ENCODE results near the gene ISG15. TPM values are rescaled to one million over a fixed set of nuclear protein-coding genes. Genes with fewer than 3 reads are reported as not detected.
"Not testable (repeated sequence)": the region's sequence is repeated elsewhere in the genome, so short reads cannot be mapped to it uniquely, and the experiment has no call there.

ISG15 gene
- total RNA-seq, 2 donors from 2014 or later = 46.6 to 48.4 TPM

GRCh38 chr1:1011396-1011949 lies 1.8 kb upstream of the ISG15 start:
- H3K27ac Mint-ChIP-seq = no peak overlapping the region
- Histone ChIP-seq H3K4me3 (ENCODE audit: low read length) (no peak overlapping the region), H3K9ac (ENCODE audit: extremely low read depth, low read length, poor library complexity, severe bottlenecking) (no peak overlapping the region), H3K4me1 (ENCODE audit: control insufficient read depth, insufficient read depth, low read length) (peaks cover 1% of the 10 kb centered on the region), H3K36me3 (ENCODE audit: control insufficient read depth, insufficient read depth, low read length) (no peaks in the 10 kb centered on the region), H3K9me3 (ENCODE audit: control insufficient read depth, low read length) (no peaks in the 10 kb centered on the region), H3K27ac (ENCODE audit: low read depth, low read length) (no peak overlapping the region), H3K27me3 (ENCODE audit: control insufficient read depth, insufficient read depth, low read length, poor library complexity, severe bottlenecking) (no peaks in the 10 kb centered on the region)
- peaks cover 29% of the 10 kb centered on the region for H3K27me3 Mint-ChIP-seq (ENCODE audit: insufficient read depth)
- no peaks in the 10 kb centered on the region for H3K9me3 Mint-ChIP-seq
- no peaks in the 10 kb centered on the region for H3K36me3 Mint-ChIP-seq (ENCODE audit: low read depth)
- peaks cover 17% of the 10 kb centered on the region for H3K4me1 Mint-ChIP-seq
- DNase-seq = peak; percentile 25
- no peak for TF ChIP-seq CTCF (conservative IDR thresholded peaks at IDR 0.05)
- no peak overlapping the region for H3K4me3 Mint-ChIP-seq
- 85 to 89% methylated on average over 13 to 14 of the region's 14 CpGs for WGBS, 2 experiments (ENCODE audit: insufficient coverage in 1 of 2, insufficient read length in 1 of 2)

- not testable (repeated sequence) for H3K27me3 ChIP-seq (ENCODE audit: control insufficient read depth, insufficient read depth, low read length, poor library complexity, severe bottlenecking); H3K36me3 ChIP-seq (ENCODE audit: control insufficient read depth, insufficient read depth, low read length); H3K27ac ChIP-seq (ENCODE audit: low read depth, low read length); H3K9me3 ChIP-seq (ENCODE audit: control insufficient read depth, low read length); H3K4me1 ChIP-seq (ENCODE audit: control insufficient read depth, insufficient read depth, low read length); H3K9me3 Mint-ChIP-seq; H3K36me3 Mint-ChIP-seq (ENCODE audit: low read depth)
- DNase-seq = peak; percentile 55
- peak overlapping the region; percentile 74 for H3K4me3 Mint-ChIP-seq
- peaks cover 29% of the 10 kb centered on the region for H3K27me3 Mint-ChIP-seq (ENCODE audit: insufficient read depth)
- WGBS, 2 experiments (ENCODE audit: insufficient coverage in 1 of 2, insufficient read length in 1 of 2) = 87% methylated on average over 13 of the region's 13 CpGs; no CpG with 5 or more reads in 1 of the 2 experiments
- peak overlapping the region; percentile 96 for H3K27ac Mint-ChIP-seq
- H3K4me1 Mint-ChIP-seq = peaks cover 14% of the 10 kb centered on the region
- H3K9ac ChIP-seq (ENCODE audit: extremely low read depth, low read length, poor library complexity, severe bottlenecking) = peak overlapping the region; percentile 61
- peak overlapping the region; percentile 77 for H3K4me3 ChIP-seq (ENCODE audit: low read length)
These were observed 577 bp upstream of the ISG15 start for GRCh38 chr1:1012736-1013104.

- H3K9me3 ChIP-seq (ENCODE audit: control insufficient read depth, low read length) = no peaks in the 10 kb centered on the region
- Mint-ChIP-seq H3K4me3 (peak overlapping the region; percentile 74), H3K27ac (peak overlapping the region; percentile 96), H3K4me1 (peaks cover 14% of the 10 kb centered on the region), H3K36me3 (ENCODE audit: low read depth) (no peaks in the 10 kb centered on the region), H3K9me3 (no peaks in the 10 kb centered on the region), H3K27me3 (ENCODE audit: insufficient read depth) (peaks cover 18% of the 10 kb centered on the region)
- 64 to 68% methylated on average over 28 to 40 of the region's 41 CpGs for WGBS, 2 experiments (ENCODE audit: insufficient coverage in 1 of 2, insufficient read length in 1 of 2)
- H3K4me1 ChIP-seq (ENCODE audit: control insufficient read depth, insufficient read depth, low read length) = no peaks in the 10 kb centered on the region
- peak overlapping the region; percentile 77 for H3K4me3 ChIP-seq (ENCODE audit: low read length)
- peak overlapping the region; percentile 61 for H3K9ac ChIP-seq (ENCODE audit: extremely low read depth, low read length, poor library complexity, severe bottlenecking)
- H3K36me3 ChIP-seq (ENCODE audit: control insufficient read depth, insufficient read depth, low read length) = no peaks in the 10 kb centered on the region
- TF ChIP-seq CTCF (conservative IDR thresholded peaks at IDR 0.05) = no peak
- no peak overlapping the region for H3K27ac ChIP-seq (ENCODE audit: low read depth, low read length)
- DNase-seq = peak; percentile 70
- no peaks in the 10 kb centered on the region for H3K27me3 ChIP-seq (ENCODE audit: control insufficient read depth, insufficient read depth, low read length, poor library complexity, severe bottlenecking)
These were observed 788 bp downstream of the ISG15 start for GRCh38 chr1:1013922-1014648.

Measured in endodermal cell (in vitro differentiated cells).